ENCODE results near the gene MBD4.

Gene MBD4

GRCh38 chr3:129446926-129447325 lies 7.2 kb upstream of the MBD4 start:
- TF ChIP-seq, protein P1, sequence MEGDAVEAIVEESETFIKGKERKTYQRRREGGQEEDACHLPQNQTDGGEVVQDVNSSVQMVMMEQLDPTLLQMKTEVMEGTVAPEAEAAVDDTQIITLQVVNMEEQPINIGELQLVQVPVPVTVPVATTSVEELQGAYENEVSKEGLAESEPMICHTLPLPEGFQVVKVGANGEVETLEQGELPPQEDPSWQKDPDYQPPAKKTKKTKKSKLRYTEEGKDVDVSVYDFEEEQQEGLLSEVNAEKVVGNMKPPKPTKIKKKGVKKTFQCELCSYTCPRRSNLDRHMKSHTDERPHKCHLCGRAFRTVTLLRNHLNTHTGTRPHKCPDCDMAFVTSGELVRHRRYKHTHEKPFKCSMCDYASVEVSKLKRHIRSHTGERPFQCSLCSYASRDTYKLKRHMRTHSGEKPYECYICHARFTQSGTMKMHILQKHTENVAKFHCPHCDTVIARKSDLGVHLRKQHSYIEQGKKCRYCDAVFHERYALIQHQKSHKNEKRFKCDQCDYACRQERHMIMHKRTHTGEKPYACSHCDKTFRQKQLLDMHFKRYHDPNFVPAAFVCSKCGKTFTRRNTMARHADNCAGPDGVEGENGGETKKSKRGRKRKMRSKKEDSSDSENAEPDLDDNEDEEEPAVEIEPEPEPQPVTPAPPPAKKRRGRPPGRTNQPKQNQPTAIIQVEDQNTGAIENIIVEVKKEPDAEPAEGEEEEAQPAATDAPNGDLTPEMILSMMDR (IDR thresholded peaks at IDR 0.05; ENCODE audit: extremely low read depth, missing control alignments), result no peak
- no peak for DNase-seq (ENCODE audit: low spot score)

DNA sequence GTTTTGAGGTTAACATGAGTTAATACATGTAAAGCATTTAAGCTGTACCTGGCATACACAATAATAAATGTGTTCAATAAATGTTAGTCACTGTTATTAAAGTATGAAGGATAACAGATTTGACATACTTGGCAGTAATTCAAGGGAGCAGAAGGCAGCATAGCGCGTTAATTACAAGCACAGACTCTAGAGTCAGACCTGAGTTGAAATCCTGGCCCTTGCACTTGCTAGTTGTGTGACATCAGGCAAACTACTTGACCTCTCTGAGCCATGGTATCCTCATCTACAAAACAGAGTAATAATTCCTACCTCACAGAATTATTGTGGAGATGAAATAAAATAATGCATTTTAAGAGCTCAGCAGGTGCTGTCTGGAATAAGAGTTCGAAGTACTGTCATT lies 5.7 kb upstream of the MBD4 start:
- TF ChIP-seq, protein P1 (IDR thresholded peaks at IDR 0.05; ENCODE audit: extremely low read depth, missing control alignments), result no peak
- DNase-seq (ENCODE audit: low spot score), result no peak

- DNase-seq (ENCODE audit: low spot score), result no peak
- TF ChIP-seq, protein P1 (IDR thresholded peaks at IDR 0.05; ENCODE audit: extremely low read depth, missing control alignments), result no peak
These were observed 3.2 kb upstream of the MBD4 start for GRCh38 chr3:129442947-129443346.

- TF ChIP-seq, protein P1 (IDR thresholded peaks at IDR 0.05; ENCODE audit: extremely low read depth, missing control alignments), result no peak
- no peak for DNase-seq (ENCODE audit: low spot score)
These were observed 2.7 kb upstream of the MBD4 start for GRCh38 chr3:129442486-129442885.

- no peak for DNase-seq (ENCODE audit: low spot score)
- TF ChIP-seq, protein P1 (IDR thresholded peaks at IDR 0.05; ENCODE audit: extremely low read depth, missing control alignments), result no peak
These were observed 2.0 kb upstream of the MBD4 start for GRCh38 chr3:129441782-129442181.

DNA sequence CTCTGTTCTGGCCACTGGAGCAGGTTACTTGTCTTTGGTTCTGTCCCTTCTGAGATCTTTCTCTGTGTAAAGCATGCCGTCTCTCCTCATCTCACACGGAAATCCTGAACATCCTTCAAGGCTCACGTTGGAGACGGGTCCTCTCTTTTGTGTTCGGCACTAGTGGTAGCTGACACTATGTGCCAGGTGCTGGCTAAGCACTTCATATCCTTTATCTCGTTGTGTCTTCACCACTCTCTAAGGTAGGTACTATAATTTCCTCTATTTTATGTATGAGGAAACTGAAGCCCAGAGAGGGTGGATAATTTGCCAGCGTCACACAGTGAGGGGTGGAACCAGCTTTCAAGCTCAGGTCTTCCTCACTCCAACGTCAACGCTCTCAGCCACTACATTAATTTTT lies 1.5 kb upstream of the MBD4 start:
- no peak for DNase-seq (ENCODE audit: low spot score)
- TF ChIP-seq, protein P1 (IDR thresholded peaks at IDR 0.05; ENCODE audit: extremely low read depth, missing control alignments), result no peak

DNA sequence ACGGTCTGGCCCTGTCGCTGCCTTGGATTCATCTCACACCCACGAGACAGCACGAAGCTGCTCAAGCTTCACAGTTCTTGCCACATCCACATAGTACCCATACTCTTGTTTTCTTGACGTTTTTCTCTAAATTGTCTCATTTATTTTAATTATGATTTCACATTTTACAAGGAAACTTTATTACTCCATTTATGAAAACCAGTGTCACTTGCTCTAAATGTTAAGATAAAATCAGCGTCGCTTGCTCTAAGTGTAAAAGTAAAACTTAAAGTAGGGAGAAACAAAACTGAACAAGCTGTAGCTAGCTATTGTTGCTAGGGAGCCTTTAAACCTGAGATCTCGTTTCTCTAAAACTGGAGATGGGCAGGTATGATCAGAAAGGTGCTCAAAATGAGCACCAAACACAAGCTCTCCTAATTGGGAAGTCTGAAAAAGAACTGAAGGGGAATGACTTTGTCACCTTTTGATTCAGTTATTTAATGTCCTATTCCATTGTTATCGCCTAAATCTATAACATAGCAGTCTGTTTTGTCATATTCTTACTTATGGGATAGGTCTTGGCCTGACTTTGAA lies 956 bp upstream of the MBD4 start:
- TF ChIP-seq, protein P1 (IDR thresholded peaks at IDR 0.05; ENCODE audit: extremely low read depth, missing control alignments), result no peak
- DNase-seq (ENCODE audit: low spot score), result no peak

Data from GM20000 (cell line).